Ishikawa (cell line): ENCODE results near the gene KCNH2.

Experiments used
- EP300 ChIP-seq: IDR thresholded peaks from 2 replicates; pipeline ENCODE4 v1.6.1; 2012; ENCODE audit warnings: borderline replicate concordance
- REST ChIP-seq: IDR thresholded peaks from 2 replicates; pipeline ENCODE4 v1.6.1; 2012; ENCODE audit warnings: low read depth, mild to moderate bottlenecking
- TAF1 ChIP-seq: IDR thresholded peaks from 2 replicates; pipeline ENCODE4 v1.6.1; 2012; ENCODE audit warnings: low read depth, mild to moderate bottlenecking

- TF ChIP-seq EP300 (no peak), TAF1 (no peak), REST (no peak)
These were observed 24.8 kb downstream of the KCNH2 start for GRCh38 chr7:150953061-150953997.
